ENCODE data around the gene CRYL1.

DNA sequence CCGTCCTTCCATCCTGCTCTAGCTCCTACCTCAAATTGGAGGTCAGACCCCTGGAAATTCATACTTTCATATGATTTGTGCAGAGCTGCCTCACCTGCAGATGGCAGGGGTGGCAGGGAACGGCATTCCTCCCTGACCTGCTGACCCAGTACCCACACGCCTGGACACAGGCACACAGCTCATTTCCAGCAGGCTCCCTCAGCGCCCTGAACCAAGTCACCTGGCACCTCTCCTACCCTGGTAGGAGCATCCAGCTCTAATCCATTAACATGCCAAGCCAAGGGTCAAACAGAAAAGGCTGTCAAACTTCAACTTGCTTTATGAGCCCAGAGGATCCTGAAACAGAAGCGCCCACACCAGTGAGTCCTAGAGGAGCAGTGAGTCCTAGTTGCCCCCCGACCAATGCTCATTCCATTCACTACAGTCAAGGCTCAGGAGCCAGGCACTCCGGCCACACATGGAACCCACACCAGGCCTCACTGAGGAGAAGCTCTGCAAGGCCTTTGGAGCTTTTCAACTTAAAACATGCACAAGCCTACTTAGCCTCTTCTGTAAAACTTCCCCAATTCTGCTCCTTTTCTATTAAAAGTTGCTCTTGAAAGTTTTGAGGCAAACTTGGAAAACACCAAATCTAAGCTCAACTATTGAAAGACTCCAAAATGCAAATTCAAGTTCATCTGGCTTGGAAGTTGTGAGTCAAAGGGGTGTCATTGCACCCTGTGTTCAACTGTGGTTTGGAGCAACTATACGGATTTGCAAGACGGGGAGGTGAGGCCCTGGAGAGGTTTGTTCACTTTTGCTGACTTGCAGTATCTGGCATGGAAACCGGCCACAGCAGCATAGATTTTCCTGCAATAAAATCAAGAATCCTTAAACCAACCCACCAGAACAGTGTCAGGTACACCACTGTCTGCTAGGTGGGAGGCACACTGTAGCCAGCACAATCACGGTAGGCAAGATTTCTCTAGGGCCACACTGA lies 96.7 kb downstream of the CRYL1 start:
- TF ChIP-seq, protein P1, sequence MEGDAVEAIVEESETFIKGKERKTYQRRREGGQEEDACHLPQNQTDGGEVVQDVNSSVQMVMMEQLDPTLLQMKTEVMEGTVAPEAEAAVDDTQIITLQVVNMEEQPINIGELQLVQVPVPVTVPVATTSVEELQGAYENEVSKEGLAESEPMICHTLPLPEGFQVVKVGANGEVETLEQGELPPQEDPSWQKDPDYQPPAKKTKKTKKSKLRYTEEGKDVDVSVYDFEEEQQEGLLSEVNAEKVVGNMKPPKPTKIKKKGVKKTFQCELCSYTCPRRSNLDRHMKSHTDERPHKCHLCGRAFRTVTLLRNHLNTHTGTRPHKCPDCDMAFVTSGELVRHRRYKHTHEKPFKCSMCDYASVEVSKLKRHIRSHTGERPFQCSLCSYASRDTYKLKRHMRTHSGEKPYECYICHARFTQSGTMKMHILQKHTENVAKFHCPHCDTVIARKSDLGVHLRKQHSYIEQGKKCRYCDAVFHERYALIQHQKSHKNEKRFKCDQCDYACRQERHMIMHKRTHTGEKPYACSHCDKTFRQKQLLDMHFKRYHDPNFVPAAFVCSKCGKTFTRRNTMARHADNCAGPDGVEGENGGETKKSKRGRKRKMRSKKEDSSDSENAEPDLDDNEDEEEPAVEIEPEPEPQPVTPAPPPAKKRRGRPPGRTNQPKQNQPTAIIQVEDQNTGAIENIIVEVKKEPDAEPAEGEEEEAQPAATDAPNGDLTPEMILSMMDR (IDR thresholded peaks at IDR 0.05) = no peak
- TF ChIP-seq POLR2AphosphoS5 (IDR thresholded peaks at IDR 0.05) (no peak), EP300 (IDR thresholded peaks at IDR 0.05) (no peak)

All from sigmoid colon (tissue), 4 donors.